HG02973 (cell line): ENCODE measurements around the gene PIGZ.

ENCODE experiments used
- ATAC-seq: cut with Tn5 transposase; IDR thresholded peaks from one replicate; pipeline ENCODE4 v1.9.1; 2021; ENCODE audit warnings: moderate library complexity; ENCODE audit not compliant: unreplicated experiment

Gene PIGZ

DNA sequence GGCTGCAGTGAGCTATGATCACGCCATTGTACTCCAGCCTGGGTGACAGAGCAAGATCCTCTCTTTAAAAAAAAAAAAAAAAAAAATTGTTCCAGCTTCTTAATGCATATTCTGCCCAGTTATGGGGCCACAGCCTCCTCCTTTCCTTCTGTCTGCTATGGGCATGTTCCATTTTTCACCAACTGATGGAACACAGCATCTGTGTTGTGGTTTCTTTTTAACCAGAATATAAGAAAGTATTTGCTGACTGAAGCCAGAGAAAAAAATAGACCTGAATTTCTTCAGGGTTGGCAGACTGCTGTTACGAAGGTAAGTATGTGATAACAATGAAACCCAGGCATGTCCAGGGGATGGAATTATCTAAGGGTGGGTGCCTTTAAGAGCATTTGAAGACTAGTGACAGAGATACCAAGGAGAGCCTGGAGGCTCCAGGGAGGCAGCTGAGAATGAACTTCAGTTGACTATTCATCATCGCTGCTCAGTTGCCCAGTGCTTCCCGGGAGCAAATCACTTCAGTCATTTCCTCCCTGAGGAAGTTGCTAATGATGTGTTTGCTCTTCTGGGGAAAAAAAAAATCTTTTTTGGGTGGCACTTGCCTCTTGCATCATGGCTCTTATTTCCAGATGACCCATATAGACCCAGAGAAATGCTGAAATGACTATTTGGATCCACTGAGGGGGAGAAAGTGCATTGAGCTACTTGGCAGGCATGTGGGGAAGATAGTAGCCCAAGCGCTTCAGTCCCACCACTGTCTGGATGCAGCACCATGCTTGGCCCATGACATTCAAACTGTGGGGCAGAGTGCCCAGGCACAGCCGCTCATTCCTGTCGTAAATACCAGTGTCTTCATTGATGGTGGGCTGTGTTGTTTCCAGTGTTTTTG is 40.8 kb downstream of the PIGZ start:
- ATAC-seq, result no peak

DNA sequence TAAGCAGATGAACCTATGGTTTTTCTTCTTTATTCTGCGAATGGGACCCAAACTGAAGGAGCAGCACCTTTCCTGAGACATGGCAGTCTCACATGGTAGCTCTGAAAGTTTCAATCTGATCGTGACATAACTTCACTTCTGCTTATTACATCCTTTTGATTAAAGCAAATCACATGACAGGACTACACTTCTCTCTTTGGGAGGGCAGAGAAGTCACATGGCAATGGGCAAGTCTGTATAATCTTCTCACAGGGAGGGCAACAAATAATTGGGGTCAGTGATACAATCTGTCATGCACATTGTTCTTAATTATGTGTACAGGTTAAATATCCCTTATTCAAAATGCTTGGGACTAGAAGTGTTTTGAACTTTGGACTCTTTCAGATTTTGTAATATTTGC is 47.9 kb downstream of the PIGZ start:
- no peak for ATAC-seq

DNA sequence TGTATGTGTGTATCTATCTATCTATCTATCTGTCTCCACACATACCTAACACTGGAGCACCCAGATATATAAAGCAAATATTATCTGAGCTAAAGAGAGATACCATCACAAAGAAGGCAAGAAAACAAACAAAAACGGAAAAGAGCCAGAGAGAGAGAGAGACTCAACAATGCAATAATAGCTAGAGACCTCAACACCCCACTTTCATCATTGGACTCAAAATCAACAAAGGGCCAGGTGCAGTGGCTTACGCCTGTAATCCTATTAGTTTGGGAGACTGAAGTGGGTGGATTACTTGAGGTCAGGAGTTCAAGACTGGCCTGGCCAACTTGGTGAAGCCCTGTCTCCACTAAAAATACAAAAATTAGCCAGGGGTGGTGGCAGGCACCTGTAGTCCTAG is 49.7 kb downstream of the PIGZ start:
- ATAC-seq, result no peak

DNA sequence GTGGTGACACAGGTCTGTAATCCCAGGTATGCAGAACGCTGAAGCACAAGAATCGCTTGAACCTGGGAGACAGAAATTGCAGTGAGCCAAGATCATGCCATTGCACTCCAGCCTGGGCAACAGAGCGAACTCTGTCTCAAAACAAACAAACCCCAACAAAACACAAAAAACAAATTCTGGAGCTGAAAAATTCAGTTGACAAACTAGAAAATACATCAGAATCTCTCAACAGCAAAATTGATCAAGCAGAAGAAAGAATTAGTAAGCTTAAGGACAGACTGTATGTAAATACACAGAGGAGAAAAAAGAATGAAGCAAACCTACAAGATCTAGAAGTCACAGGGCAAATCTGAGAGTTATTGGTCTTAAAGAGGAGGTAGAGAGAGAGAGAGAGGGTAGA is 51.6 kb downstream of the PIGZ start:
- no peak for ATAC-seq

DNA sequence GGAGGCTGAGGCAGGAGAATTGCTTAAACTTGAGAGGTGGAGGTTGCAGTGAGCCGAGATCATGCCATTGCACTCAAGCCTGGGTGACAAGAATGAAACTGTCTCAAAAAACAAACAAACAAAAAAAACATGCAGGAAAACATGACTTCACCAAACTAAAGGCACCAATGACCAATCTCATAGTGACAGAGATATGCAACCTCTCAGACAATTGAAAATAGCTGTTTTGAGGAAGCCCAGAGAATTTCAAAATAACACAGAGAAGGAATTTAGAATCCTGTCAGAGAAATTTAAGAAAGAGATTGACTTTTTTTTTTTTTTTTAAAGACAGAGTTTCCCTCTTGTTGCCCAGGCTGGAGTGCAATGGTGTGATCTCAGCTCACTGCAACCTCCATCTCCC is 52.4 kb downstream of the PIGZ start:
- ATAC-seq, result no peak

DNA sequence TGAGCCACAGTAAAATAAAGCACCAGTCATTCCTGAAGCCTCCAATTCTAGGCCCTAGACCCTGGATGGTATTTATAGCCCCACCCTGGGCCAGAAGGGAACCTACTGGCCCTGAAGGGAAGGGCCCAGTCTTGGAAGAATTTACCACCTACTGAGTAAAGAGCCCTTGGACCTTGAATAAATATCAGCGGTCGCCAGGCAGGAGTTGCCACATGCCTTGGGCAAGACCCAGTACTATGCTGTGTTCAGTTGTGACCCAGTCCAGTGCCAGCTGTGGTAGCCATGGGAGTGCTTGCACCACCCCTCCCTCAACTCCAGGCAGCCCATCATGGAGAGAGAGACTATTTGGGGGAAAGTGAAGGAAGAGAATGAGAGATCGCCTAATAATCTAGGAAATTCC is 53.3 kb downstream of the PIGZ start:
- ATAC-seq, result no peak

DNA sequence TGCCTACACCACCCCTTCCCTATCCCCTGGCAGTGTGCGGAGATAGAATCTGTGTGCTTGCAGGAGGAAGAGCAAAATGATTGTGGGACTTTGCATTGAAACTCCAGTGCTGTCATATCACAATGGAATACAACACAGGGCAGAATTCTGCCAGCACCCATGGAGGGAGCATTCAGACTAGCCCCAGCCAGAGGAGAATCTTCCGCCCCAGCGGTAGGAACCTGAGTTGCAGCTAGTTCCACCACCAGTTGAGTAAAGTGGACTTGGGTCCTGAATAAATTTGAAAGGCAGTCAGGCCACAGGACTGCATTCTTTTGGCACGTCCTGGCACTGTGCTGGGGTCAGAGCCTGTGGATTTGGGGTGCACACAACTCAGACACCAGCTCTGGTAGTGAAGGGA is 53.8 kb downstream of the PIGZ start:
- ATAC-seq, result no peak

DNA sequence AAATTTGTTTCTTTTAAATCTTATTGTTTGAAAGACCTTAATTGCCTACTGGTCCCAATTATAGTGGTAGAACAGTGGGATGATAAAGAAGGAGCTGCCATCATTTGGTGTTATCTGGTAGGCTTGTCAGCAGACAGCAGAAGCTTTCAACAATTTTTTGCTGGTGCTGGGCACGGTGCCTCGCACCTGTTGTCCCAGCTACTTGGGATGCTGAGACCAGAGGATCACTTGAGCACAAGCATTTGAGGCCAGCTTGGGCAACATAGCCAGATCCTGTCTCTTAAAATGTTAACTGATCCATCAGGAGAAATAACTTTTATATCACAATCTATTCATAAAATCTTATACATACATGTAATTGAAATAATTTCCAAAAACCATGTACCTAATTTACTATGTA is 64.9 kb downstream of the PIGZ start:
- no peak for ATAC-seq

DNA sequence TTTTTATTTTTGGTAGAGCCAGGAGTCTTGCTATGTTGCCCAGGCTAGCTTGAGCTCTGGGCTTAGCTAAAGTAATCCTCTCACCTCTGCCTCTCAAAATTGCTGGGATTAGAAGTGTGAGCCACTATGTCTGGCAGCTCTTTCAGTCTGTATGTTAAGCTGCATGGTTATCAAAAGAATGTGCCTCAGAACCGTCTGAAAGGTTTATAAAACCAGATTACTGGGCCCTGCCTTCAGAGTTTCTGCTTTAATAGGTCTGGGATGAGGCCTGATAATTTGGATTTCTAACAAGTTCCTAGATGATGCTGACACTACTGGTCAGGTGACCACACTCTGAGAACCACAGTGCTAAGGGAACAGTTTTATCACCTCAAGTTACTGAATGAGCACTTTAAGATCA is 66.3 kb downstream of the PIGZ start:
- ATAC-seq, result no peak

DNA sequence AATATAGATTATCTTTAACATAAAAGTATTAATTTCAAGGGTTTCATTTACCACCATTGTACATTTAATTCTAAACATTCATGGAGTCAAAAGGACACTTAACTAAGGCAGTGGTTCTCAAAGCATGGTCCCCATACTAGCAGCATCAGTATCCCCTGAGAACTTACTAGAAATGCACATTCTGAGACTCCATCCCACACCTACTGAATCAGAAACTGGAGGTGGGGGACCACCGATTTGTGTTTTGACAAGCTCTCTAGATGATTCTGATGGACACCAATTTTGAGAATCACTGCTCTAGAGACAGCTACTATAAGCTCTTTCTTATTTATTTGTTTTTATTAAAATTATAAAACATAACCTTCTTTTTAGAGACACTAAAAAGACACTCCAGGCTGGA is 66.9 kb downstream of the PIGZ start:
- ATAC-seq, result no peak
